ENCODE data around the gene ST13.

- TF ChIP-seq POLR2AphosphoS5 (IDR thresholded peaks at IDR 0.05; ENCODE audit: low read depth, low read length) (no peak), TAF1 (IDR thresholded peaks at IDR 0.05; ENCODE audit: borderline replicate concordance, insufficient read depth, low read length) (no peak), SIN3A (IDR thresholded peaks at IDR 0.05; ENCODE audit: borderline replicate concordance, insufficient read depth, low read length) (no peak), REST (IDR thresholded peaks at IDR 0.05; ENCODE audit: insufficient read depth in 1 of 2, low read depth in 2 of 2, low read length in 2 of 2) (no peak), FOXP2 (optimal IDR thresholded peaks at IDR 0.05; ENCODE audit: borderline replicate concordance, extremely low read depth, extremely low read length, insufficient read depth) (no peak)
Measured at GRCh38 chr22:40799008-40799407, 57.4 kb downstream of the ST13 start.
